HEK293 (cell line): ENCODE results near the gene CDH24.

Source experiments
- CTCF ChIP-seq: fragments of 450-650 bp; formaldehyde crosslinking; IDR thresholded peaks from 2 replicates; pipeline ENCODE4 v1.5.1; 2016; ENCODE audit warnings: missing biosample characterization, missing genetic modification characterization
- KLF9 ChIP-seq: fragments of 450-650 bp; formaldehyde crosslinking; IDR thresholded peaks from 2 replicates; pipeline ENCODE4 v1.5.1; 2016; ENCODE audit warnings: missing biosample characterization, missing genetic modification characterization, low read depth
- TCF7L2 ChIP-seq: IDR thresholded peaks from 2 replicates; pipeline ENCODE4 v1.6.1; 2011; ENCODE audit warnings: low read depth, mild to moderate bottlenecking, inconsistent platforms, low read length, moderate library complexity, borderline replicate concordance
- ZNF274 ChIP-seq, 2 experiments: fragments of 200-500 bp in 1 of 2; fragments of 450-650 bp in 1 of 2; sonication (Bioruptor generic) in 1 of 2; formaldehyde crosslinking in 1 of 2; IDR thresholded peaks; 2 replicates each; pipeline versions ENCODE4 v1.5.1 to v1.6.1; 2014 to 2016; ENCODE audit warnings: borderline replicate concordance in 1 of 2, inconsistent platforms in 1 of 2, low read length in 1 of 2, missing biosample characterization in 1 of 2, missing genetic modification characterization in 1 of 2
- ZNF518A ChIP-seq: fragments of 450-650 bp; formaldehyde crosslinking; conservative IDR thresholded peaks from 2 replicates; pipeline ENCODE4 v1.5.1; 2016; ENCODE audit warnings: low read depth, missing biosample characterization, missing genetic modification characterization

GRCh38 chr14:23047751-23048693 lies 9.3 kb downstream of the CDH24 start:
- TF ChIP-seq CTCF (tag by site-specific recombination) (no peak), ZNF518A (tag by site-specific recombination) (no peak), ZNF274 (IDR thresholded peaks at IDR 0.05; ENCODE audit: low read length) (no peak), ZNF274 (tag by site-specific recombination; IDR thresholded peaks at IDR 0.05; ENCODE audit: borderline replicate concordance) (no peak), KLF9 (tag by site-specific recombination) (no peak), TCF7L2 (no peak)
